Measurements from ENCODE around the gene CMPK2.
"Not testable (repeated sequence)": the region's sequence is repeated elsewhere in the genome, so short reads cannot be mapped to it uniquely, and the experiment has no call there.

CMPK2 gene, protein sequence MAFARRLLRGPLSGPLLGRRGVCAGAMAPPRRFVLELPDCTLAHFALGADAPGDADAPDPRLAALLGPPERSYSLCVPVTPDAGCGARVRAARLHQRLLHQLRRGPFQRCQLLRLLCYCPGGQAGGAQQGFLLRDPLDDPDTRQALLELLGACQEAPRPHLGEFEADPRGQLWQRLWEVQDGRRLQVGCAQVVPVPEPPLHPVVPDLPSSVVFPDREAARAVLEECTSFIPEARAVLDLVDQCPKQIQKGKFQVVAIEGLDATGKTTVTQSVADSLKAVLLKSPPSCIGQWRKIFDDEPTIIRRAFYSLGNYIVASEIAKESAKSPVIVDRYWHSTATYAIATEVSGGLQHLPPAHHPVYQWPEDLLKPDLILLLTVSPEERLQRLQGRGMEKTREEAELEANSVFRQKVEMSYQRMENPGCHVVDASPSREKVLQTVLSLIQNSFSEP

GRCh38 chr2:6865346-6866274, at the start of gene CMPK2:
Gene CMPK2 (minus strand): TSS chr2:6865907. CDS start chr2:6865696, 211 bp downstream.
- DNase-seq = peak; percentile 93

- no peak for DNase-seq
Observed at GRCh38 chr2:6915399-6915798, 49.7 kb upstream of the CMPK2 start.

- DNase-seq = no peak
Observed at GRCh38 chr2:6914828-6915227, 49.1 kb upstream of the CMPK2 start.

GRCh38 chr2:6913415-6914157, 47.9 kb upstream of the CMPK2 start:
- no peak for DNase-seq

DNA sequence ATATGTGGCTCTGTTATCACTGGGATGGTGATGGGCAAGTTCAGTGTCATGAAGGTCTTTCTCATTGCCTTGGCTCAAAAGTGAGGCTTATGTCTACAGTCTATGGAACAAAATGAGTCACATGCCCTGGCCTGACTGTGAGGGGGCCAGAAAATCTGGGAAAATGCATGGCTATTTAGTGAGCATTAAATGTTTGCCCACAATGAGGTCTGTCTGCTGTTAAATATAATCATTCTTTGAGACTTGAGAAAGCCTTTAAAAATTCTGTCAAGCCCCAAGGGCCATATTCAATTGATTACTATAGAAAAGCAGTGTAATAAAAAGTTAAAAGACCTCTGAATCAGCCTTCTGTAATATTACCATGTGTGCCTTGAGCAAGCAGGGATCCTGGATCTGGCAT, 46.0 kb upstream of the CMPK2 start:
- no peak for DNase-seq

DNA sequence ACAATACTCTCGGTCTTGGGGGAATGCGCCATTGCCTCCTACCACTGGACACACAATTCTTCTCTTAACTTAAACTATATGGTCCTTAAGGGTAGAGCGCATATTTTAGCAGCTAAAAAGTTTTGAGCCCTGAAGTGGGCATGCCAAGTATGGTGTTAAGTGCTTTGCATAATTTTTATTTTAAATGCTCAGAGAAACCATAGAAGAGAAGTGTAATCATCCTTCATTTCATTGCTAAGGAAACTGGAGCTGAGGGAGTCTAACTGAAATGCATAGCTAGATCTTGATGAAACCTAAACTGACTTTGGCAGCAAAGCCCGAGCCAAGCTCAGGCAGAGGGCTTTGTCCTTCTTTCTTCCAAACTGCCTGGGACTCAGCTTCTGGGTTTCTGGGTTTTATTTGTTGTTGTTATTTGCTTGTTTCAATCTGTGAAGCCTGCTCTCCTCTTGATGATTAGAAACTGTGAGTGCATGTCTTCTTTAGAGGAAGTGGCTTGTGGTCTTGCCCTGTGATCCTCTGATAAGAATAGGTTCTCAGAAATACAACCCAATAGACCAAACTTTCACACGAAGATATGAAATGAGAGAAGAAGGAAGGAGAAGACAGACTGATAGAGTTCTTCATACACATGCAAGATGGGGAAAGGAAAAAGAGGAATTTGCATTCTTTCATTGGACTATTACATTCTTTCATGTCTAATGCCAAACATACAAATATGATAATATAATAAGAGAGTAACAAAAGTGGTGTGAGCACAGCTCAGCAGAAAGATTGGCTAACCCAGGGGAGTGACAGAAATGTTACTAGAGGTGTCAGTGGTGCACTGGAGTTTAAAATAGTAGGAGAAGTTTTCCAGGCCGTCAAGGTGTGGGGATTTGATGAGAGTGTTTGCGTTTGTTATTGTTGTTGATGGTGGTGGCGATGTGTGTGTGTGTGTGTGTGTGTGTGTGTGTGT, 44.0 kb upstream of the CMPK2 start:
- peak; percentile 98 for DNase-seq

DNA sequence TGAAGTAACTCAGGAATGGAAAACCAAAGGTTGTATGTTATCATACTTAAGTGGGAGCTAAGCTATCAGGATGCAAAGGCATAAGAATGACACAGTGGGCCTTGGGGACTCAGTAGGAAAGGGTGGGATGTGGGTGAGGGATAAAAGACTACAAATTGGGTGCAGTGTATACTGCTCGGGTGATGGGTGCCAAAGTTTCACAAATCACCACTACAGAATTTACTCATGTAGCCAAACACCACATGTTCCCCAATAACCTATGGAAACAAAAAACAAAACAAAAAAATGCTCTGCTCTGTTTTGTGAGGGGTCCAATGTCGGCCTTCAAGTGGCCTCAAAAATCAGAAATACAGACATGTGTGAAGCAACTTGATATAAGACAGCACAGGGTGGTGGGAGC, 42.6 kb upstream of the CMPK2 start:
- DNase-seq = no peak

DNA sequence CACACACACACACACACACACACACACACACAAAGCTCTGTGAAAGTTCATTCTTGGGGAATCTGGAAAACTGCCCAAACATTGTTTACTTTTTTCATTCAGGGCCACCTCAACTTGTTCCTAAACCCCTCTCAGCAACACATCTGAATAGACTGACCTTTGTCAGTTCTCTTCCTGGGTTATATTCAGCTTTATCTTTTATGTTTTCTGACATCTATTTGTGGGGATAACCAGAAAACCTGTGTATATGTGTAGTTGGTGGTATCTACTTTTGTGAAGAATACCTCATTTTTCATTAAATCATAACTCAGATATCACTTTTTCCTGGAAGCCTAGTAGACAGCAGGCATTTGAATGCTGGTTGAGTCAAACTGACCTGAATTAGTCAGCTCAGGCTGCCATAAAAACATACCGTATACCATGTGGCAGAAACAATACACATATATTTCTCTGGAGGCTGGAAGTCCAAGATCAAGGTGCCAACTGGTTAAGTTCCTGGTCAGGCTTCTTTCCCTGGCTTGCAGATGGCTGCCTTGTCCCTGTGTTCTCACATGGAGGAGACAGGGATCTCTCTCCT, 40.5 kb upstream of the CMPK2 start:
- DNase-seq = no peak

DNA sequence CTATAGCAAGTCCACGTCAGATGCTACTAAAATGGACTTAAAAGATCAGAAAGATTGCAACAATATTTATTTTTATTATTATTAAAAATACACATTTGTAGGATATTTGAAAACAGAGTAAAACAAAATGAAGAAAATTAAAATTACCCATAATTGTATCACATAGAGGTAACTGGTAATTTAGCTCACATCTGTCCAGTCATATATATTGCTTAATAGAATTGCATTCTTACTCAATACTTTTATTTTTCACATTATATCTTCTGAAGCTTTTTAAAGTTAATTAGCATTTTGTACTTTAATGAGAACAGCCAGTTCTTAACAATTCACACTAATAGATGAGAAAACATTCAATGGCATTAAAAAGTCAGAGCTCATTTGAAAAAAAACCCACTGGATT, 40.0 kb upstream of the CMPK2 start:
- DNase-seq = no peak

GRCh38 chr2:6902581-6902980, 36.9 kb upstream of the CMPK2 start:
- DNase-seq = not testable (repeated sequence)

GRCh38 chr2:6896930-6897759, 31.4 kb upstream of the CMPK2 start:
- peak; percentile 85 for DNase-seq

GRCh38 chr2:6893876-6894482, 28.3 kb upstream of the CMPK2 start:
- DNase-seq = peak; percentile 95

- DNase-seq = no peak
Observed at GRCh38 chr2:6888724-6889123, 23.0 kb upstream of the CMPK2 start.

- peak; percentile 95 for DNase-seq
Observed at GRCh38 chr2:6887751-6888192, 22.1 kb upstream of the CMPK2 start.

DNA sequence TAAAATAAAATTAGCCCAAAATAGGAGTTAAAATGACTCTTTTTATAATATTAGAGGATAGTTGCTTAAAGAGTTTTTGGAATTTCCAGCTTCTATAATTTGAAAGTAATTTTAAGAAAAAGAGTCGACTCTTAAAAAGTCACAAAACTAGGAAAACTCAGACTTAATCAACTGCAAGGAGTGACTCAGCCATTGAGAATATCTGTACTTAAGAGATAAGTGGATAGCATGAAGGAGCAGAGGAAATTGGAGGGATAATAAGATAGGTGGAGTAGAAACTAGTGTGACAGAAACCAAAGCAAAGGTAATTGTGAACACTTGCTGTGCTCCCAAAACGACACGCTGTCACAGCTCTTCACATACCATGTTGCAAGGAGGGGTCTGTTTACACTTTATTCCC, 20.3 kb upstream of the CMPK2 start:
- peak; percentile 81 for DNase-seq

- peak; percentile 59 for DNase-seq
Observed at GRCh38 chr2:6885551-6885950, 19.8 kb upstream of the CMPK2 start.

GRCh38 chr2:6883448-6884122, 17.9 kb upstream of the CMPK2 start:
- DNase-seq = peak; percentile 62

DNA sequence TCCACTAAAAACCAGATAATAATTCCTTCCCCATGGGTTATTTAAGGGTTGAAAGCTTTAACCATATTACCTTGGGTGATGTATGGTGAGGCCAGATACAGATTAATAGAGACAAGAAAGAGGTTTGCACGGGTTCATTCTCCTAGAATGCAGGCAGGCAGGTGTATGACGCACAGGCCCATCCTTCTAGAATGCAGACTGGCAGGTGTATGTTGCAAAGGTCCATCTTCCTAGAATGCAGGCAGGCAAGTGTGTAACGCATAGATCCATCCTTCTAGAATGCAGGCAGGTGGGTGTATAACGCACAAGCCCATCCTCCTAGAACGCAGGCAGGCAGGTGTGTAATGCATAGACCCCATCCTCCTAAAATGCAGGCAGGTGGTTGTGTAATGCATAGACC, 15.8 kb upstream of the CMPK2 start:
- no peak for DNase-seq

DNA sequence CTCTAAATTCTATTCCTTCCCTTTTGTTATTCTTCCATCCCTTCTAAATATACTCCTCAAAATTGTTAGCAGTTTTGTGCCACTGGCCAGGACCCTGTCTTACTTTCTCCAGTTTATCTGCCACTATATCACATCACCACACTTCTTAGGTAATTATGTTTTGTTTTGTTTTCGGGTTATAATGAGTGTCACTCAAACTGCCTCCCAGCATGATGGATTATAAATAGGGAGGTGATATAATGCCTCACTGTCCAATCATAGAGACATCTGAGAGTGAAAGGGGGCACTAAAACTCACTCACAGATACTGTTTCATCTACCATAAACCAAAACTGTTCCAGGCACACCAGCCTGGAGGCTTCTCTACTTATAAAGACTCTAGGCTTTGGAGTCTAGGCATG, 15.3 kb upstream of the CMPK2 start:
- DNase-seq = peak; percentile 84
